GM18517 (cell line): ENCODE measurements around the gene SH3TC1.

Experiments used
- ATAC-seq: cut with Tn5 transposase; IDR thresholded peaks from one replicate; pipeline ENCODE4 v1.9.1; 2021; ENCODE audit warnings: mild to moderate bottlenecking, moderate library complexity; ENCODE audit not compliant: unreplicated experiment

Gene SH3TC1

DNA sequence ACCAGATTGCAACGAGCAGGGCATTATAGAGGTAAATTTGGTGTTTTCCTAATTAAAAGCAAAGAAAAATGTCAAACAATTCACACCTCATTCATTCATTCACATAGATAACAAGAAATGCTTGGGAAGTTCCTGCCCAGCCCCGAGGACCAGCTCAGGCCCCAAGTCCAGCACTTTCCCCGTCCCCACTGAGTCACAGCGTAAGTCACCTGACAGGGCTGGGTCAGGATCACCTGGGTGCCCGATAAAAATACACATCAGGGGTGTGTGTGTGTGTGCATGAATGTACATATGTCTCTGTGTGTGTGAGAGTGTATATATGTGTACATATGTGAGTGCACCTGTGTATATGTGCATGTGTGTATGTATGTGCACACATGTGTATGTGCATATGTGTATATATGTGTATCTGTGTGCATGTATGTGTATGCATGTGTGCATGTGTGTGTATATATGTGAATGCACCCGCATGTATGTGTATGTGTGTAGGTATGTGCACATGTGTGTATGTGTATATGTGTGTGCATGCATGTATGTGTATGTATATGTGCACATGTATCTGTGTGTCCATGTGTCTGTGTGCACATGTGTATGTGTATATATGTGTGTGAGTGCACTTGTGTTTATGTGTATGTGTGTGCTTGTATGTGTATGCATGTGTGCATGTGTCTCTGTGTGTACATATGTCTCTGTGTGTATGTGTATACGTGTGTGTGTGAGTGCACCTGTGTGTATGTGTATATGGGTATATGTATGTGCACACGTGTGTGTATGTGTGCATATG lies 18.6 kb upstream of the SH3TC1 start:
- no peak for ATAC-seq

DNA sequence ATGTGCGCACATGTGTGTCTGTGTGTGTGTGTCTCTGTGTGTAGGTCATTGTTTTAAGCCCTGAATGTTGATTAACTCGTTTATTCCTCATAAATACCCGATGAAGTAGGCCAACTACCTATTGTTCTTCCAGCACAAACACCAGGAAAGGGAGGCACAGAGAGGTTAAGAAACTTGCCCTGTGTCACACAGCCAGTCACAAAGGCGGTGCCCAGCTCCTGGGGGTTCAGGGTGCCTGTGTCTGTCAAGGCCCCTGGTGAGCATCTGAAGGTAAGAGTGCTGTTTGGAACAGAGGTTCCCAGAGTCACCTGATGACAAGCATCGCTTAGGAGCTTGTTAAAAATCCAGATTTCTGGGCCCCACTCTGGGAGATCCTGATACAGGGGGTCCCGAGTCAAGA lies 18.0 kb upstream of the SH3TC1 start:
- ATAC-seq, result no peak

DNA sequence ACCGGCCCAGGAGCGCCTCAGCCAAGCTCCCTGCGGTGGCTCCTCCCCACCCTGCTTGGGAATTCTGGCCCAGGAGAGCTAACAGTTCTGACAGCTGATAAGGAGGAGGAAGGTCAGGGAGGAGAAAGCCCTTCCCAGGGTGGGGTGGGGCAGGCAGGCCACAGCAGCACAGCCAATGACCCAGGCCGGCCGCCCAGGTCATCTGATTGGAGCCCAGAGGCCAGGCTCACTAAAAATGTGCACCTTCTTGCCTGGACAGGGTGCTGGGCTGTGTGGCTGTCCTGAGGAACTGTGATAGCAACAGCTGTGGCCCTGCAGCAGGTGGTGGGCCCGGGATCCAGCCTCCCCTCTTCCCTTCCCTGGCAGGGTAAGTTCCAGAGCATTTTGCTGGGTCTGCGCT lies 17.2 kb upstream of the SH3TC1 start:
- no peak for ATAC-seq

DNA sequence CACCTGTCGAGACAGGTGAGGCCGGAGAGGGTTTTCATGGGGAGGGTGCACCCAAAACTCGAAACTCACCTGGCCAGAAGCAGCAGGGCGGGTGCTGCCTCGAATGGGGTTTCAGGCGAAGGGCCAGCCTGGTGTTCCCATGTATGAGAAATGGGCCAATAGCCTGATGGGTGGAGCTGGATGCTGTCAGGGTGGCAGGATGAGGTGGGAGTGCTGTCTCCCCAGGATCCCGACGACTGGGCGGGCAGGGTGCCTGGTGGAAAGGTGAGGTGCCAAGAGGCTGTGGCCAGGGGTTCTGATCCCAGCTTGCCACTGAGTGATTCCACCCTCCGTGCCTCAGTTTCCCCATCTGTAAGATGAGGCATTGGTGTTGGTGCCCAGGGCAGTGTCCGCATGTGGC lies 16.8 kb upstream of the SH3TC1 start:
- no peak for ATAC-seq

DNA sequence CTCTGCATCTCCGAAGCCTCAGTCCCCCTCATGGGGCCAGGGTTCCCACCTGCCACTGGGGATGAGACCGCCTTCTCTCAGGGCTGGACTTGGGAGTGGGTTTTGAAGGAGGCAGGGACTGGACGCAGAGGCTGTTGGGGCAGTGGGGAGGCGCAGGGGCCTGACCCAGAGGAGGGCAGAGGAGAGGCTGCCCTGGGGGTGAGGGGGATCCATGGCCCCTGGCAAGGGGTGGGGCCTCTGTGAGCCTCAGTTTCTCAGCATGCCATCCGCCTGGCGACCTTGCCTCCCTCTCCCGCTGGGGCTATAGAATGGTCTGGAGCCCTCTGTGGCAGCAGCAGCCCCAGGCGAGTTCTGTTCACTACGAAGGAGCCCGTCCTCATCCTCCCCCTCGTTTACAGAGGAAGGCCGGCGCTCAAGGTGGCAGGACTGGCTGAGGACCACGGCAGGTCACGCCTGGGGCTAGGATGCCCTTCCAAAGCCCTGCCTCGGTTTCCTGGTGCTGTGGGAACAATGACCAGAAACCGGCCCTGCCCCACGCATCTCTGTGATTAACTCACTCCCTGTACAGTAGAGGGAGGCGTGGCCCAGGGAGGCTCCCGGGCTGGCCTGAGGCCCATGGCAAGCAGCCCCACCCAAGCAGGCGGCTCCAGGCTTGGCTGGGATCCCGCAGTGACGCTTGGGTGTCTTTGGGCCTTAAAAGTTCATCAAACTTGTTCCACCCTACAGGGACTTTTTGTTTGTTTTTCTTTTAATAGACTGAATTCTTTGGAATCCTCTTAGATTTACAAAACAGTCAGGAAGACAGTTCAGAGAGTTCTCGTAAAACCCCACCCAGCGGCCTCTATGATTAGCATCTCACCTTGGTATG lies 16.0 kb upstream of the SH3TC1 start:
- ATAC-seq, result no peak

DNA sequence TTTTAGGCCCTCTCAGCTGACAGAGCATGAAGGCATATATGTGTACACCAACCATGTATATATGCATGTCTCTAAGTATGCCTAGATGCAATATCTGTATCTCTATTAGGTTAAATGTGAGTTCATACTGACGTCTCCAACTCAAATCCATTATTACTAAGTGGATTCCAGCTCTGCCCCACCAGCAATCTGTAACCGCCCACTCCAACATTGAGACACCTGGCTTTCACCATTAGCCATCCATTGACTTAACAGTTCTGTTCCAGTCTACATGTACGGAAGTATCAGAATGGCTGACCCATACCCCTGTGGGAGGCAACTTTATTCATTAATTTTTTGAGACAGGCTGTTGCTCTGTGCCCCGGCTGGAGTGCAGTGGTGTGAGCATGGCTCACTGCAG lies 15.0 kb upstream of the SH3TC1 start:
- no peak for ATAC-seq

DNA sequence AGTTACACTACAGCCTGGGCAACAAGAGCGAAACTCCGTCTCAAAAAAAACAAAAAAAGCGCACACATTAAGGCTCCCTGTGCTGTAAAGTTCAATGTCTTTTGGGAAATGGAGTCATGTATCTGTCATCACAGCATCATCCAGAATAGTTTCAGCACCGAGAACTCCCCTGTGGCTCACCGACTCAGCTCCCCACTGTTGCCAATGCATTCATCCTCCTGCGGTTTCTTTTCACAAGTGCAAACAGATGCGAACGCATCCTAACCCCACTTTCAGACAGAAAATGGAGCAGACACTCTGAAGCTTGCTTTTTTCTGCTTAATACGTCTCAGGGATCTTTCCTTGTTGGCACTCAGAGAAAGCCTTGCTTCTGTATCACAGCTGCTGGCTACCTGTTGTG lies 13.8 kb upstream of the SH3TC1 start:
- no peak for ATAC-seq

DNA sequence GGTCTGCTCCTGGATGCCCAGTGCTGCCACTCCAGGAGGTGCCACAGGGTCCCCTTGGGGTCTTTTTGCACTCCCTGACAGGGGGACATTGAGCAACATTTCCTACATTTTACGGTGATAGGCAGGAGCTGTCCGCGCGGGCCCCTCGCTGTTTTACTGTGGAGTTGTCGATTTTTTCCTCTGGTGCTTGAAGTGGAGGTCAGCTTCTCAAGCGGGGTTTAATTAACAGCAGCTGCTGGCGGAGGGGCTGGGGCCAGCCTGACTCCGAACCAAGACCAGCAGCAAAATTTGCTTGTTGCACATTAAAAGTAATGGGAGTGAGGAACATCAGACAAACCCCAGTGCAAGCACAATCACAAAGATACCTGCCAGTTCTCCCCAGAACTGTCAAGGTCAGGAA lies 13.2 kb upstream of the SH3TC1 start:
- ATAC-seq, result no peak

DNA sequence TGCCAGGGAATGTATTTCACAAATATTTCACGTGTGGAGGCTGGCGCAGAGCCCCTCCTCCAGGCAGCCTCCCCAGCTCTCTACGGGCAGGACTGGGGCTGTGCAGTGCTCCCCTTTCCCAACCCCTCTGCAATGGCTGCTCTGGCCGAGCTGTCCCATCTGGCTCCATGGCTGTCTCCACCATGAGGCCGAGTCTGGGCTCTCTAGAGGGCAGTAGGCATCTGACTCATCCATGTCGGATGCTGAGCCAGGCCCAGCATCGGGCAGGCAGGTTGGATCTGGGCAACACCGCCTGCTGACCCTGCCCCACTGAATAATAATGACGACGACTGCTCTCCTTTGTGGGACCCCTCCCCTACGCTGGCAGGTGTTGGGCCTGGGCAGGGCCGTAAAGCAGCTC lies 11.0 kb upstream of the SH3TC1 start:
- ATAC-seq, result no peak

DNA sequence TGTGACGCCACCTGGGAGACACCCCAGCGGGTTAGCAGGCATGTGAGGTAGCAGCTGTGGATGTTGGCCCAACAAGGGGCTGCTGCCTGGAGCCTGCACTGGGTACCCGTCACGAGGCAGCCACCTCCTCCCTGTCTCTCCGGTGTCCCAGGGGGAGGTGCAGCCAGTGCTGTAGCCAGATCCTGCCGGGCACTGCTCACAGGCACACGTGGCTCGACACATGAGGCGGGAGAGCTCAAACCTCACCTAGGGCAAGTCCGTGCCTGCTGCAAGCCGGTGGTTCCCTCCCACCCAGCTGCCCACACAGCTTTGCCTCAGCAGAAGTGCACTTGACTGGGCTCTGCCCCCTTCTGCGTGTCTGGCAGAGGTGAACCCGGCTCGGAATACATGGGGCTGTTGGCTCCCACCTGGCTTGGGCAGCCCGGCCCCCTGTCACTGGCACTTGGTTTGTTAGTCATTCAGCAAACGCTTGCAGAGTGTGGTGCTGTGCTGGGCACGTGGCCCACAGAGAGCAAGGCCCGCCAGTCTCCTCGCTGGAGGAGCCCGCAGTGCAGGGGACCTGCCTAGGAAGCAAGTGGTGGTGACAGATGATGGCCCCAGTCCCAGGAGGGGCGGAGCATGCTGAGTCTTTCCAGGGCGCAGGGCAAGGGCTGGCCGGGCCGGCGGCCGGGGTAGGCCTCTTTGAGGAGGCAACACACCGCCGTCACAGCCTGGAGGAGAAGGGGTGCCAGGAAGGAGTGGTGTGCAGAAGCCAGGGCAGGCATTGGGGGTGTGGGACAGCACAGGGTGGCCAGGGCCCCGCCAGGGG lies 10.1 kb upstream of the SH3TC1 start:
- ATAC-seq, result no peak

DNA sequence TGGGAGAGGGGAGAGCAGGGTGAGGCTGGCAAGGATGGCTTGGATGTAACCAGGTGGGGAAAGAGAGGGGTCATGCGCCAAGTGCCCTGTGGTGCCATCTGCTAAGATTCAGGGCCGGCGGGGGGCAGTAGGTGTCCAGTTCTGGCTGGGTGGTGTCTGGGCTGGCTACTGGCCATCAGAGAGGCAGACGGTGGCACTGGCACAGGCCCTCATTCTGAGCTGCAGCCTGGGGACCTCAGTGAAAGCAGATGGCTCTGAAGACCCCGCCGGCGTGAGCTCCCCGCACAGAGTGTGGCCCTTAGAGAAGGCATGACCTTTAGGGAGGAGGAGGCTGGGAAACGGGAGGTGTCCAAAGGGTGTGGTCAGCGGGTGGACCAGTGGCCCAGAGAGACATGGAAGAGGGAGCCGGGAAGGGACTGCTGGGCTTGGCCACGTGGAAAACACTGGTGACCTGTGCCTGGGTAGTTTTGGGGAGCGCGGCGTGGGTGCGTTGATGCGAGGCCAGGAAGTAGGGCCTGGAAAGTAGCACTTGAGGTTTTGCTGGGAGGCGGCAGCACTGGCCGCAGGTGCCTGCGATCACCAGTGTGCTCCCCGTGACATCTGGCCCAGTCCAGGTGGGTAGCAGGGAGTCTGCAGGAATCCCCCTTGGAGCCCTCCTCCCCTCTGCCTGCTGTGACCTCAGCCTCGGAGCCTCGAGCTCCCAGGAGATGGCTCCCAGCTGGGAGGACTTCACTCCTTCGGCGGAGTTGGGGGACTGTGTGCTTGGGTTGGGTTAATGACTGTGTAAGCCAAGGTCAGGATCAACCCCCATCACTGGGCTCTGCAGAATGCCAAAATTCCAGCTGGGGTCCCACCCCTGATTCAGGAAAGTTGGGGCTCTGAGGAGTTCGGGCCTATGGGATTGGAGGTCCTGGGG lies 9.3 kb upstream of the SH3TC1 start:
- ATAC-seq, result no peak

DNA sequence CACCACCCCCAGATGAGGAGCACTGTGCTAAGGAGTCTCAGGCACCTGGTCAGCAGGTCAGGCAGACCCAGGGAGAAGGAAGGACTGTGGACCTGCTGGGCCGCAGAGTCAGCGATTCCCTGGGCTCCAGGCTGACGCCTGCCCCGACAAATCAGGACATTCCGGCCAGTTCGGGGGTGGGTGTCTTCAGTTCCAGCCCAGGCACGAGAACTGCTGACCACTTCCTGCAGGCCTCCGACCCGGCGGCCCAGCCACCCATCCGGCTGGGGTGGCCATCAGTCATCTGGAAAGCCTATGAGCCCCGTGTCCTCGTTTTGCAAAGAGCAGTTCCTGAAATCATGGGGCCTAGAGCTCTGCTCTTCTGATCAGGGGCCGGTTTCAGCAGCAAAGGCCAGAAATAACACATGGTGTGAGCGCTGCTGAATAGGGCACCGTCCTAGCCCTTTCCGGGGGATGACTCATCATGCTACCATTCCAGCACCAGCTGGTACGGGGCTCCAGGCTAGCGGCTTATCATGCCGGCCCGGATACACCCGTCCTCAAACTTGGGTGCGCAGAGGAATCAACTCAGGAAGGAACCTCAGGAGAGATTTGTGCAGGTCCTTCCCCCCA lies 7.8 kb upstream of the SH3TC1 start:
- no peak for ATAC-seq

DNA sequence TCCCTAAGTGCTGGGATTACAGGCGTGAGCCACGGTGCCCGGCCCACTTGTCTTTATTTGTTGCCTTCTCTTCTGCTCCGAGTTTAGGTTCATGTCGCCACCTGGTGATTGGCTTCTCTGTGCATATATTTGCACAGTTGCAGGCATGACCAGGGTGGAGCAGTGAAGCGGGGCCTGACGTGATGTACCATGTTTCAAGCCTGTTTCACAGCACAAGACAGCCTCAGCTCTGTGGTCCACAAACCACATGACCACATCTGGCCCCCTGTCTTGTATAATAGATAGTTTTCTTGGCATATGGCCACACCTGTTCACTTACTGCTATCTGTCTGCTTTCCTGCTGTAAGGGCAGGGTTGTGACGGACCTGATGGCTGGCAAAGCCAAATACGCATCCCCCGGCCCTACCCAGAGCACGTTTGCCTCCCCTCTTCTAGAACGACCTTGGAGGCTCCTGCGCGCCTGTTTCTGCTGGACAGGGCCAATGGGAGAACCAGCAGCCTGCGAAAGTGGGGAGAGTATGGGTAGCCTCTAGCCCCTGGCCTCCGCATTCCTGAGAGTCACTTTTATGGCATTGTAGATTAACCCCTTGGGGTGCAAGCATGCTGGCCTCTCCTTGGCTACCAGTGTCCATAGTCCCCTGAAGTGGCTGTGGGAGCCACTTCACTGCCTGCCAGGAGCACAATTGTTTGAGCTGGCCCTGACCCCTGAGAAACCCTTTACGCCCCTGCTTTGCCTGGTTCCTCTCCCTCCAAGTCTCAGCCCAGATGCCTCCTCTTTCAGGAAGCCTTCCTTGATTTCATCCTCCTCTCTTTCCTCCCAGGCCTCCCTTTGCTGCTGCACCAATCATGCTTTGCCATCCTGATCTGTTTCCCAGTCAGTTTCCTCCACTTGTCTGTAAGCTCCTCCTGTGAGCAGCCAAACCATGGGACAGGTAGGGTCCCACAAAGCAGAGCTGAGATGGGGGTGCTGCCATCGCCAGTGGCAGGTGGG lies 6.0 kb upstream of the SH3TC1 start:
- ATAC-seq, result peak; percentile 75

DNA sequence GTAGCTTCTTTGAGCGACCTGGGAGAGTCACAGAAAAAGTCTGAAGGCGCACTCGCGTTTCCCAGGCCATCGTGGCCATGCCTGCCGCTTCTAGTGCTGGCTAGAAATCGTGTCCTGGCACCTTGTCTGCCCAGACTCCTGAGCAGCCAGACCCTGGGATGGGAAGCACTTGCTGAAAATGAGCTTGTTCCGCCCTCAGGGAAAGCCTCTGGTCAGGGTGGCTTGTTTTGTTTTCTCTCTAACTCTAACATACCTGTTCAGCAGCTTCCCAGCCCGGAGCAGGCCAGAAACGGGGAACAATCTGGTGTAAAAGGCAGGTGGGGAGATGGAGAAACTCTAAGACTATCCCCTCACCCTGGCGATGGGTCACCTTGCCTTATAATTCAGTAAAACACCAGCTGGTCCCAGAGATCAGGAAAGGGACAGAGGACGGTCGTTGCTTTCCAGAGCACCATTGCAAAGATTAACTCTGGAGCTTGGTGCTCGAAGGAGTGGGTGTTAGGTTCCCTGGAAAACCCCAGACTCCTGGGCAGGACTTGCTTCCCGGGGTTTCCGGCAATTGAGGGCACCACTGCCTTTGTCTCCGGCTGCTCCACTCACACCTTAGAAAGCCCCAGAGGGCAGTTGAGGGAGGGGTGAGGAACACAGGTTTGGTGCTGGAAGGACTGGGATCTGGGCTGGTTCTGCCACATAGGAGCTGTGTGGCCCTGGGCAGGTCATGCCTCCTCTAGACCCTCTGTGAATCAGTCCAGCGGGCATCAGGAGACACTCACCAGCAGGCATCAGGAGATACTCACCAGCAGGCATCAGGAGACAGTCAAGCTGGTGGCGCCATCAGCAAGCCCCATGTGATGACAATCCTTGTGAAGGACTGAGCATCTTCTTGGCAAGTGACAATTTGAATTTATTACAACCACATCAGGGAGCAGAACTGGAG lies 4.5 kb upstream of the SH3TC1 start:
- ATAC-seq, result no peak

DNA sequence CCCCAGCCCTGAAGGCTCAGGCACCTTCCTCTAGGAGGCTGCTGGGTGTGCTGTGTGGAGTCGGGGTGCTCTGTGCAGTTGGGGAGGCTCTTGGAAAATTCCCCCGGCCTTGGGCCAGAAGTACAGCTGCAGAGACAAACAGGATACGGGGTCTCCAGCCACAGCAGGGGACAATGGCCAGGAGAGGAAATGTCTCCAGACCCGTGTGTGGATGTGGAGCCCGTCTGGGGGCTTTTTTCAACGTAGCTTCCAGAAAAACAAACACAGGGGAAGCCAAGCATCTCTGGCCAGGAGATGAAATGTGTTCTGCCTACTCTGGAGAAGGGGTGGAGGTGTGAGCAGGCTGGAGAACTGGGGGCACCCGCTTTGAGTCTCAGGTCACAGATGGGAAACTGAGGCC lies 3.7 kb upstream of the SH3TC1 start:
- no peak for ATAC-seq

DNA sequence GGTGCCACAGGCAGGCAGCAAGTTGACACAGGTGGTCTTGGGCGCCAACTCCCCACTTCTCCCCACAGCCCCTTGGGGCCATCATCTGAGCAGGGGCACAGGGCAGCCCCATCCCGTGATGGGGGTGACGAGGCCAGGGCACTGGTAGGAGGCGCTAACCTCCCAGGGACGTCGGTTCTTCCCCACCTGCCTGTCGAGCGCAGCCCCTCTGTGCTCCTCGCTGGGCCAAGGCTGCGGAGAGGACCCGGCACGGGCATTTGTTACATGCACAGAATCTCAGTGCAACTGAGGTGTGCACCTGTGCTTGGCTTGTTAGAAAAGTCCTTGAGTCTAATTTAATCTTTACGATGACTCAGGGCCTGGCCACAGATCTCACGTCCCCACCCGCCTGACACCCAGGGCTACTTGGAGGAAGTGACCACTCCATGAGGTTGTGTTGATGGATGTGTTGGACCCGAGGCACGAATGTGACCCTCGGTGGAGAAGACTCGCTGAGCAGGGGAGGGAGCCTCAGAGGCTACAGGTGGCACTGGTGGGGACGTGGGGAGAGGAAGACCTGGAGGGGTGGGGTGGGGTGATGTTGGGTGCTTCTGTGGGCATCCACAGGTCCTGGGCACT lies 3.1 kb upstream of the SH3TC1 start:
- no peak for ATAC-seq

DNA sequence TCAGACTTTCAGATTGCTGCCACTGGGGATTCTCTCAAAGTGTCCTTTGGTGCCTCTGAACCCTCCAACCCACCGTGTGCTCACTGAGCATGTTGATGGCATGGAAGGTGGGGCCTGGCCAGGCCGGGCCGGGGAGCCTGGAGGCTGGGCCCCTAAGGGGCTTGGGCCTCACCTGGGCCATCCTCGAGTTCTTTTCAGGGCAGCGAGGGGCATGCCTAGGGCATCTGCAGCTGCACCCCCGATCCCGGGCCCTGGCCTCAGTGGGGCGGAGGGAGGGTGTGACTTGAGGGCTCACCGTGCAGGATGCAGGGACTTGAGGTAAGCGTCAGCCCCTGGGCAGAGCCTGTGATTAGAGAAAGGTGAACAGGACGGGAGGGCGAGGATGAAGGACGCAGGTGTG lies 1.6 kb upstream of the SH3TC1 start:
- no peak for ATAC-seq
